LNCaP clone FGC (cell line): ENCODE measurements around the gene PARP15.

Experiments
- DNase-seq: peaks from one replicate; pipeline ENCODE4 v3.0.0-alpha.2; 2011; ENCODE audit warnings: low read depth
- H3K4me3 ChIP-seq: 2 replicates; pipeline ENCODE4 v1.5.1; 2011; ENCODE audit warnings: mild to moderate bottlenecking, low read depth, low read length, control low read depth
- TF ChIP-seq, protein P1 (sequence below): IDR thresholded peaks from 2 replicates; pipeline ENCODE4 v1.5.1; 2012; ENCODE audit warnings: mild to moderate bottlenecking; ENCODE audit not compliant: control insufficient read depth, insufficient read depth; ENCODE audit errors: extremely low read depth

PARP15 gene

GRCh38 chr3:122577409-122578031 is at the start of gene PARP15:
TSS of gene PARP15 (plus strand) at chr3:122577650. CDS start at chr3:122577668, 18 bp downstream.
- no peak for DNase-seq
- H3K4me3 ChIP-seq = no peak within 1 kb of the TSS
- TF ChIP-seq, protein P1, sequence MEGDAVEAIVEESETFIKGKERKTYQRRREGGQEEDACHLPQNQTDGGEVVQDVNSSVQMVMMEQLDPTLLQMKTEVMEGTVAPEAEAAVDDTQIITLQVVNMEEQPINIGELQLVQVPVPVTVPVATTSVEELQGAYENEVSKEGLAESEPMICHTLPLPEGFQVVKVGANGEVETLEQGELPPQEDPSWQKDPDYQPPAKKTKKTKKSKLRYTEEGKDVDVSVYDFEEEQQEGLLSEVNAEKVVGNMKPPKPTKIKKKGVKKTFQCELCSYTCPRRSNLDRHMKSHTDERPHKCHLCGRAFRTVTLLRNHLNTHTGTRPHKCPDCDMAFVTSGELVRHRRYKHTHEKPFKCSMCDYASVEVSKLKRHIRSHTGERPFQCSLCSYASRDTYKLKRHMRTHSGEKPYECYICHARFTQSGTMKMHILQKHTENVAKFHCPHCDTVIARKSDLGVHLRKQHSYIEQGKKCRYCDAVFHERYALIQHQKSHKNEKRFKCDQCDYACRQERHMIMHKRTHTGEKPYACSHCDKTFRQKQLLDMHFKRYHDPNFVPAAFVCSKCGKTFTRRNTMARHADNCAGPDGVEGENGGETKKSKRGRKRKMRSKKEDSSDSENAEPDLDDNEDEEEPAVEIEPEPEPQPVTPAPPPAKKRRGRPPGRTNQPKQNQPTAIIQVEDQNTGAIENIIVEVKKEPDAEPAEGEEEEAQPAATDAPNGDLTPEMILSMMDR = no peak

GRCh38 chr3:122530164-122530563 is 47.3 kb upstream of the PARP15 start:
- H3K4me3 ChIP-seq = no peak overlapping the region
- no peak for DNase-seq
- TF ChIP-seq, protein P1 = no peak

DNA sequence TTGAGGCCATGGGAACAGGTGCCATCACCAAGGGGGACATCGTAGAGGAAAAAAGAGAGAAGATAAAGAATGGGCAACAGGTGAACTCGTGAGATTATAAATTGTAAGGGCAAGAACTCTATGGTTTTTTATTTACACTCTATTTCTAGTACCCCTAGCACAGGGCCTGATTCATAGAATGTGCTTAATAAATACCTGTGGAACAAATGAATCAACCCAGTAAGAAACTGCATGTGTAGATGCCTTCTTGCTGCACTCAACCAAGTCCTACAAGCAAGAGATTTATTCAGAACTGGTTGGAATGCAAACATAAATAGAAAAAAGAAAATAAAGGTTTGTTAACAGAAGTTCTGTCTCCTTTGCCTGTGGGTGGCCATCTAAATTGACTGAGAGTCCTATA is 44.0 kb upstream of the PARP15 start:
- DNase-seq = no peak
- TF ChIP-seq, protein P1 = no peak
- no peak overlapping the region for H3K4me3 ChIP-seq

GRCh38 chr3:122533931-122534334 is 43.5 kb upstream of the PARP15 start:
- no peak for DNase-seq
- TF ChIP-seq, protein P1 = no peak

GRCh38 chr3:122535964-122536631 is 41.4 kb upstream of the PARP15 start:
- TF ChIP-seq, protein P1 = no peak
- no peak overlapping the region for H3K4me3 ChIP-seq
- no peak for DNase-seq

More at GRCh38 chr3:122533931-122534334, 43.5 kb upstream of the PARP15 start:
- no peak overlapping the region for H3K4me3 ChIP-seq

DNA sequence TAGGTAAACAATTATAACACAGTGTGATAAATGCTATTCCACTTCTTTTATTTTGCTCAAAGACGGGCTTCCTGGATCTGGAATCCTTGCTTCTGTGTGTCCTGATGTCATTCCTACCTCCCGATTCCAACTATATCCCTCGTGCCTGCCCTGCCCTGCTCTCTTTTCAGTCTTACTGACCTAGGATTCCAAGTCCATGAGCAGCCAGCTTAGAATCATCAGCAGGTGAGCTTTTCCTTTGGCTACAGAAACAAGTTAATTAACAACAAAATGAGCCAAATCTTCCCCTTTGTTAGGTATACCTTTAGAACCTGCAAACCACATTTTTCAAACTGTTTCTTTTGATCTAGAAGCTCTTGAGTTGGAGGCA is 40.8 kb upstream of the PARP15 start:
- DNase-seq = no peak
- H3K4me3 ChIP-seq = no peak overlapping the region
- TF ChIP-seq, protein P1 = no peak
